HepG2 (cell line): ENCODE results near the gene FLT3LG. TPM values are rescaled to one million over a fixed set of nuclear protein-coding genes. Genes with fewer than 3 reads are reported as not detected.

Experiments used
- BRD4 ChIP-seq: sonication (generic); formaldehyde crosslinking; IDR thresholded peaks from 2 replicates; pipeline ENCODE4 v1.4.0; 2020; ENCODE audit warnings: missing genetic modification reagents
- ISL2 ChIP-seq: sonication (generic); formaldehyde crosslinking; IDR thresholded peaks from 2 replicates; pipeline ENCODE4 v1.5.0; 2020; ENCODE audit warnings: missing genetic modification reagents
- NFYC ChIP-seq: IDR thresholded peaks from 2 replicates; pipeline ENCODE4 v1.6.1; 2016; ENCODE audit warnings: missing genetic modification reagents, missing compliant biosample characterization
- RAD51 ChIP-seq: fragments of 450-650 bp; IDR thresholded peaks from 2 replicates; pipeline ENCODE4 v1.6.1; 2016; ENCODE audit warnings: borderline replicate concordance
- RBFOX2 ChIP-seq: fragments of 200-400 bp; formaldehyde crosslinking; IDR thresholded peaks from 2 replicates; pipeline ENCODE4 v1.6.1; 2017; ENCODE audit warnings: low read depth, mild to moderate bottlenecking, low read length
- RXRA ChIP-seq: sonication (generic); formaldehyde crosslinking; IDR thresholded peaks from 2 replicates; pipeline ENCODE4 v1.5.1; 2020; ENCODE audit warnings: missing genetic modification reagents
- SOX6 ChIP-seq, 2 experiments: fragments of 450-650 bp in 1 of 2; sonication (generic) in 1 of 2; formaldehyde crosslinking in 1 of 2; IDR thresholded peaks; 2 replicates each; pipeline versions ENCODE4 v1.4.0 to v1.6.1; 2017 to 2020; ENCODE audit warnings: antibody characterized with exemption in 1 of 2, mild to moderate bottlenecking in 1 of 2, missing genetic modification reagents in 1 of 2
- SRF ChIP-seq: IDR thresholded peaks from 2 replicates; pipeline ENCODE4 v1.6.1; 2011; ENCODE audit warnings: mild to moderate bottlenecking, low read depth, low read length, moderate library complexity
- ZBTB8A ChIP-seq: sonication (generic); formaldehyde crosslinking; IDR thresholded peaks from 2 replicates; pipeline ENCODE4 v1.4.0; 2020; ENCODE audit warnings: mild to moderate bottlenecking, low read depth, missing genetic modification reagents, borderline replicate concordance
- ZMYM3 ChIP-seq: sonication (generic); formaldehyde crosslinking; IDR thresholded peaks from 2 replicates; pipeline ENCODE4 v1.5.1; 2020; ENCODE audit warnings: mild to moderate bottlenecking, missing genetic modification reagents
- ZNF138 ChIP-seq: sonication (generic); formaldehyde crosslinking; IDR thresholded peaks from 2 replicates; pipeline ENCODE4 v1.5.0; 2020; ENCODE audit warnings: mild to moderate bottlenecking, low read depth, missing genetic modification reagents
- ZNF879 ChIP-seq: sonication (generic); formaldehyde crosslinking; IDR thresholded peaks from 2 replicates; pipeline ENCODE4 v1.8.1; 2023; ENCODE audit warnings: missing genetic modification reagents
- polyA plus RNA-seq, 8 experiments: library from polyadenylated mRNA; depleted of rRNA in 3 of 8; stranded (reverse) in 7 of 8; unstranded in 1 of 8; fragments of >200 nt; fragmentation: Illumina TruSeq in 4 of 8; extraction: Trizol in 4 of 8; gene quantifications; 2 replicates each; pipeline versions ENCODE4 v1.2.1 to v1.2.3, GENCODE V29; 2011 to 2016; ENCODE audit warnings: low read depth in 4 of 8, missing spikeins in 1 of 8, mixed read lengths in 1 of 8; ENCODE audit not compliant: insufficient read depth in 1 of 8
- total RNA-seq, 5 experiments: library from RNA; depleted of rRNA; stranded (reverse); fragments of >200 nt; fragmentation: Illumina TruSeq; extraction: Trizol; gene quantifications; 2 replicates each; pipeline ENCODE4 v1.2.3, GENCODE V29; 2016; ENCODE audit warnings: low read depth in 1 of 5
- TF ChIP-seq, protein P1 (sequence below): sonication (generic); formaldehyde crosslinking; conservative IDR thresholded peaks from 2 replicates; pipeline ENCODE4 v1.8.0; 2022; ENCODE audit warnings: mild to moderate bottlenecking, moderate library complexity, missing genetic modification reagents
- TF ChIP-seq, protein P2 (sequence below): sonication (generic); formaldehyde crosslinking; IDR thresholded peaks from 2 replicates; pipeline ENCODE4 v1.5.0; 2020; ENCODE audit warnings: mild to moderate bottlenecking, missing genetic modification reagents
- TF ChIP-seq, protein P3 (sequence below): sonication (generic); formaldehyde crosslinking; IDR thresholded peaks from 2 replicates; pipeline ENCODE4 v1.4.0; 2020; ENCODE audit warnings: missing genetic modification reagents
- TF ChIP-seq, protein P4 (sequence below), 2 experiments: sonication (generic) in 1 of 2; formaldehyde crosslinking in 1 of 2; IDR thresholded peaks; 2 replicates each; pipeline versions ENCODE4 v1.4.0 to v1.6.1; 2018 to 2020; ENCODE audit warnings: missing genetic modification reagents in 2 of 2, borderline replicate concordance in 1 of 2, low read depth in 1 of 2, mild to moderate bottlenecking in 1 of 2, missing biosample characterization in 1 of 2
- TF ChIP-seq, protein P5 (sequence below): sonication (generic); formaldehyde crosslinking; IDR thresholded peaks from 2 replicates; pipeline ENCODE4 v1.4.0; 2020; ENCODE audit warnings: low read depth, mild to moderate bottlenecking, missing genetic modification reagents

The FLT3LG gene
- total and polyA plus RNA-seq, 2 of the 13 experiments (the other 11 are each of a cell fraction or from before 2014, with no cell fraction given), result 1.5 to 2.6 TPM

DNA sequence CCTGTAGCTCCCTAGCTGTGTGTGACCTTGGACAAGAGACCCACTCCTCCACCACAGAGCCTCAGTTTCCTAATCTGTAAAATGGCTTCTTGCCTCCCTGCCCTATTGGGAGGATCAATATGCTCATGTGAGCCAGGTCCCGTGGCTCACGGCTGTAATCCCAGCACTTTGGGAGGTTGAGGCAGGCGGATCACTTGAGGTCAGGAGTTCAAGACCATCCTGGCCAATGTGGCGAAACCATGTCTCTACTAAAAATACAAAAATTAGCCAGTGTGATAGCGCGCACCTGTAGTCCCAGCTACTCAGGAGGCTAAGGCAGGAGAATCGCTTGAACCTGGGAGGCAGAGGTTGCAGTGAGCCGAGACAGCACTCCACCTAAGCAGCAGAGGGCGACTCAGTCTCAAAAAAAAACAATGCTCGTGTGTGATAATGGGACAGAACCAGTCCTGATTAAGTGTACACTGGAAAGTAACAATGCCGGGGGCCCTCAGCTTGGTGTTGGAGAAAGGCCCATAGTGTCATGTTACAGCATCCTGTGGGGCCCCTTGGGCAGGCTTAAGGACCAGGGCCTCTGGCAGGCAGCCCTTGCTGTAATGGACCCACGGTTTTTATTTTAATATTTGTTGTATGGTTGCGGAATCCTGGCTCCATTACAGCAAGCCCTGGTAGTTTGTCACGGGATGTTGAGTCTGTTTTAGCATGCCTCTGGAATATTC lies 29.0 kb downstream of the FLT3LG start (continued):
- TF ChIP-seq NFYC (CRISPR knock-in tag) (no peak), ZBTB8A (CRISPR knock-in tag) (no peak), ZNF138 (CRISPR knock-in tag) (no peak), ZMYM3 (CRISPR knock-in tag) (peak; percentile 87), ISL2 (CRISPR knock-in tag) (no peak), ZNF879 (no peak), RBFOX2 (no peak), BRD4 (CRISPR knock-in tag) (no peak), SOX6 (IDR thresholded peaks at IDR 0.05) (no peak), SOX6 (CRISPR knock-in tag; IDR thresholded peaks at IDR 0.05) (peak; percentile 89), SRF (no peak), RAD51 (no peak), RXRA (CRISPR knock-in tag) (no peak)
- TF ChIP-seq, protein P1, sequence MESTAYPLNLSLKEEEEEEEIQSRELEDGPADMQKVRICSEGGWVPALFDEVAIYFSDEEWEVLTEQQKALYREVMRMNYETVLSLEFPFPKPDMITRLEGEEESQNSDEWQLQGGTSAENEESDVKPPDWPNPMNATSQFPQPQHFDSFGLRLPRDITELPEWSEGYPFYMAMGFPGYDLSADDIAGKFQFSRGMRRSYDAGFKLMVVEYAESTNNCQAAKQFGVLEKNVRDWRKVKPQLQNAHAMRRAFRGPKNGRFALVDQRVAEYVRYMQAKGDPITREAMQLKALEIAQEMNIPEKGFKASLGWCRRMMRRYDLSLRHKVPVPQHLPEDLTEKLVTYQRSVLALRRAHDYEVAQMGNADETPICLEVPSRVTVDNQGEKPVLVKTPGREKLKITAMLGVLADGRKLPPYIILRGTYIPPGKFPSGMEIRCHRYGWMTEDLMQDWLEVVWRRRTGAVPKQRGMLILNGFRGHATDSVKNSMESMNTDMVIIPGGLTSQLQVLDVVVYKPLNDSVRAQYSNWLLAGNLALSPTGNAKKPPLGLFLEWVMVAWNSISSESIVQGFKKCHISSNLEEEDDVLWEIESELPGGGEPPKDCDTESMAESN (CRISPR knock-in tag), result no peak
- TF ChIP-seq, protein P2, sequence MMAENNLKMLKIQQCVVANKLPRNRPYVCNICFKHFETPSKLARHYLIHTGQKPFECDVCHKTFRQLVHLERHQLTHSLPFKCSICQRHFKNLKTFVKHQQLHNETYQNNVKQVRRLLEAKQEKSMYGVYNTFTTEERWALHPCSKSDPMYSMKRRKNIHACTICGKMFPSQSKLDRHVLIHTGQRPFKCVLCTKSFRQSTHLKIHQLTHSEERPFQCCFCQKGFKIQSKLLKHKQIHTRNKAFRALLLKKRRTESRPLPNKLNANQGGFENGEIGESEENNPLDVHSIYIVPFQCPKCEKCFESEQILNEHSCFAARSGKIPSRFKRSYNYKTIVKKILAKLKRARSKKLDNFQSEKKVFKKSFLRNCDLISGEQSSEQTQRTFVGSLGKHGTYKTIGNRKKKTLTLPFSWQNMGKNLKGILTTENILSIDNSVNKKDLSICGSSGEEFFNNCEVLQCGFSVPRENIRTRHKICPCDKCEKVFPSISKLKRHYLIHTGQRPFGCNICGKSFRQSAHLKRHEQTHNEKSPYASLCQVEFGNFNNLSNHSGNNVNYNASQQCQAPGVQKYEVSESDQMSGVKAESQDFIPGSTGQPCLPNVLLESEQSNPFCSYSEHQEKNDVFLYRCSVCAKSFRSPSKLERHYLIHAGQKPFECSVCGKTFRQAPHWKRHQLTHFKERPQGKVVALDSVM (CRISPR knock-in tag), result peak; percentile 89
- TF ChIP-seq, protein P3, sequence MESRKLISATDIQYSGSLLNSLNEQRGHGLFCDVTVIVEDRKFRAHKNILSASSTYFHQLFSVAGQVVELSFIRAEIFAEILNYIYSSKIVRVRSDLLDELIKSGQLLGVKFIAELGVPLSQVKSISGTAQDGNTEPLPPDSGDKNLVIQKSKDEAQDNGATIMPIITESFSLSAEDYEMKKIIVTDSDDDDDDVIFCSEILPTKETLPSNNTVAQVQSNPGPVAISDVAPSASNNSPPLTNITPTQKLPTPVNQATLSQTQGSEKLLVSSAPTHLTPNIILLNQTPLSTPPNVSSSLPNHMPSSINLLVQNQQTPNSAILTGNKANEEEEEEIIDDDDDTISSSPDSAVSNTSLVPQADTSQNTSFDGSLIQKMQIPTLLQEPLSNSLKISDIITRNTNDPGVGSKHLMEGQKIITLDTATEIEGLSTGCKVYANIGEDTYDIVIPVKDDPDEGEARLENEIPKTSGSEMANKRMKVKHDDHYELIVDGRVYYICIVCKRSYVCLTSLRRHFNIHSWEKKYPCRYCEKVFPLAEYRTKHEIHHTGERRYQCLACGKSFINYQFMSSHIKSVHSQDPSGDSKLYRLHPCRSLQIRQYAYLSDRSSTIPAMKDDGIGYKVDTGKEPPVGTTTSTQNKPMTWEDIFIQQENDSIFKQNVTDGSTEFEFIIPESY (CRISPR knock-in tag), result 0 out of 2 replicates have a peak, but pooled peaks have one; percentile 22
- TF ChIP-seq, protein P4, sequence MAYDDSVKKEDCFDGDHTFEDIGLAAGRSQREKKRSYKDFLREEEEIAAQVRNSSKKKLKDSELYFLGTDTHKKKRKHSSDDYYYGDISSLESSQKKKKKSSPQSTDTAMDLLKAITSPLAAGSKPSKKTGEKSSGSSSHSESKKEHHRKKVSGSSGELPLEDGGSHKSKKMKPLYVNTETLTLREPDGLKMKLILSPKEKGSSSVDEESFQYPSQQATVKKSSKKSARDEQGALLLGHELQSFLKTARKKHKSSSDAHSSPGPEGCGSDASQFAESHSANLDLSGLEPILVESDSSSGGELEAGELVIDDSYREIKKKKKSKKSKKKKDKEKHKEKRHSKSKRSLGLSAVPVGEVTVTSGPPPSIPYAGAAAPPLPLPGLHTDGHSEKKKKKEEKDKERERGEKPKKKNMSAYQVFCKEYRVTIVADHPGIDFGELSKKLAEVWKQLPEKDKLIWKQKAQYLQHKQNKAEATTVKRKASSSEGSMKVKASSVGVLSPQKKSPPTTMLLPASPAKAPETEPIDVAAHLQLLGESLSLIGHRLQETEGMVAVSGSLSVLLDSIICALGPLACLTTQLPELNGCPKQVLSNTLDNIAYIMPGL (CRISPR knock-in tag; IDR thresholded peaks at IDR 0.05; ENCODE audit: borderline replicate concordance in 1 of 2, low read depth in 1 of 2), result no peak; a peak in 1 of 4 replicates
- TF ChIP-seq, protein P5, sequence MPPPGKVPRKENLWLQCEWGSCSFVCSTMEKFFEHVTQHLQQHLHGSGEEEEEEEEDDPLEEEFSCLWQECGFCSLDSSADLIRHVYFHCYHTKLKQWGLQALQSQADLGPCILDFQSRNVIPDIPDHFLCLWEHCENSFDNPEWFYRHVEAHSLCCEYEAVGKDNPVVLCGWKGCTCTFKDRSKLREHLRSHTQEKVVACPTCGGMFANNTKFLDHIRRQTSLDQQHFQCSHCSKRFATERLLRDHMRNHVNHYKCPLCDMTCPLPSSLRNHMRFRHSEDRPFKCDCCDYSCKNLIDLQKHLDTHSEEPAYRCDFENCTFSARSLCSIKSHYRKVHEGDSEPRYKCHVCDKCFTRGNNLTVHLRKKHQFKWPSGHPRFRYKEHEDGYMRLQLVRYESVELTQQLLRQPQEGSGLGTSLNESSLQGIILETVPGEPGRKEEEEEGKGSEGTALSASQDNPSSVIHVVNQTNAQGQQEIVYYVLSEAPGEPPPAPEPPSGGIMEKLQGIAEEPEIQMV, result no peak
